ENCODE measurements around the gene FAM98C.

- peak; percentile 45 for TF ChIP-seq CTCF (CRISPR knock-in tag; IDR thresholded peaks at IDR 0.05)
- TF ChIP-seq PHF8 (CRISPR knock-in tag; IDR thresholded peaks at IDR 0.05), result no peak
- TF ChIP-seq HNRNPLL (IDR thresholded peaks at IDR 0.05; ENCODE audit: low read depth, low read length, poor library complexity, severe bottlenecking), result no peak
- TF ChIP-seq RAD51 (IDR thresholded peaks at IDR 0.05; ENCODE audit: borderline replicate concordance), result no peak
- no peak for TF ChIP-seq KAT8 (CRISPR knock-in tag; IDR thresholded peaks at IDR 0.05)
- TF ChIP-seq FOXK2 (IDR thresholded peaks at IDR 0.05), result no peak
- no peak for TF ChIP-seq CHD2 (IDR thresholded peaks at IDR 0.05; ENCODE audit: low read depth, low read length)
- TF ChIP-seq RNF2 (conservative IDR thresholded peaks at IDR 0.05; ENCODE audit: low read depth), result no peak
- TF ChIP-seq PAWR (CRISPR knock-in tag; IDR thresholded peaks at IDR 0.05; ENCODE audit: borderline replicate concordance), result no peak
- no peak for TF ChIP-seq SAFB2 (CRISPR knock-in tag; IDR thresholded peaks at IDR 0.05; ENCODE audit: borderline replicate concordance, low read depth)
- TF ChIP-seq MXI1 (IDR thresholded peaks at IDR 0.05; ENCODE audit: borderline replicate concordance, low read depth, low read length), result no peak
- no peak for TF ChIP-seq PRDM4 (CRISPR knock-in tag; IDR thresholded peaks at IDR 0.05; ENCODE audit: borderline replicate concordance)
- TF ChIP-seq KAT2B (IDR thresholded peaks at IDR 0.05; ENCODE audit: borderline replicate concordance, low read depth, low read length), result no peak
Observed at GRCh38 chr19:38441657-38442348, 38.9 kb downstream of the FAM98C start.
